WTC11 (cell line): Measurements from ENCODE around the gene IFI44. TPM values are rescaled to one million over a fixed set of nuclear protein-coding genes. Genes with fewer than 3 reads are reported as not detected.

Experiments
- ATAC-seq: fragments of 200-7000 bp; cut with Tn5 transposase; 2 replicates; pipeline ENCODE4 v1.10.0; 2021; ENCODE audit warnings: mild to moderate bottlenecking, moderate library complexity
- CTCF ChIA-PET: fragments of 300-600 bp; sonication (Branson Sonifier 250); formaldehyde crosslinking; loops from one replicate; lab custom pipeline; 2021; ENCODE audit warnings: antibody characterized with exemption; lab: Charles Lee
- POLR2A ChIA-PET: fragments of 350-600 bp; sonication (Branson Sonifier 250); formaldehyde crosslinking; loops from one replicate; lab custom pipeline; 2021; ENCODE audit warnings: antibody characterized with exemption; lab: Charles Lee
- DNase-seq: peaks from one replicate; pipeline ENCODE4 v3.0.0; 2021; ENCODE audit warnings: low spot score
- H3K27ac Mint-ChIP-seq: 2 replicates; pipeline ENCODE4 v1.8.0; 2021; ENCODE audit warnings: mixed read lengths
- H3K27me3 Mint-ChIP-seq: 2 replicates; pipeline ENCODE4 v1.8.0; 2021; ENCODE audit warnings: low read depth, mild to moderate bottlenecking, moderate library complexity, mixed read lengths
- H3K36me3 Mint-ChIP-seq: 2 replicates; pipeline ENCODE4 v1.8.0; 2021; ENCODE audit warnings: mixed read lengths
- H3K4me1 Mint-ChIP-seq: 2 replicates; pipeline ENCODE4 v1.8.0; 2022; ENCODE audit warnings: mixed read lengths
- H3K4me3 Mint-ChIP-seq: 2 replicates; pipeline ENCODE4 v1.8.0; 2021; ENCODE audit warnings: mild to moderate bottlenecking, moderate library complexity, mixed read lengths
- H3K9me3 Mint-ChIP-seq: 2 replicates; pipeline ENCODE4 v1.8.0; 2021; ENCODE audit warnings: mixed read lengths
- ATF3 ChIP-seq: sonication (generic); formaldehyde crosslinking; conservative IDR thresholded peaks from 2 replicates; pipeline ENCODE4 v1.8.1; 2022; ENCODE audit warnings: mild to moderate bottlenecking, missing genetic modification reagents
- CREB1 ChIP-seq: sonication (generic); formaldehyde crosslinking; IDR thresholded peaks from 2 replicates; pipeline ENCODE4 v1.8.0; 2023; ENCODE audit warnings: mild to moderate bottlenecking, missing genetic modification reagents
- E2F1 ChIP-seq: sonication (generic); formaldehyde crosslinking; IDR thresholded peaks from 2 replicates; pipeline ENCODE4 v1.8.0; 2022; ENCODE audit warnings: mild to moderate bottlenecking, missing genetic modification reagents
- E2F5 ChIP-seq: sonication (generic); formaldehyde crosslinking; IDR thresholded peaks from 2 replicates; pipeline ENCODE4 v1.8.1; 2022; ENCODE audit warnings: mild to moderate bottlenecking, moderate library complexity, missing genetic modification reagents
- EMX1 ChIP-seq: fragments of 250-450 bp; sonication (Bioruptor Pico); IDR thresholded peaks from 2 replicates; pipeline ENCODE4 v1.8.0; 2021; ENCODE audit warnings: mild to moderate bottlenecking
- ESRRA ChIP-seq: sonication (generic); formaldehyde crosslinking; IDR thresholded peaks from 2 replicates; pipeline ENCODE4 v1.8.1; 2022; ENCODE audit warnings: mild to moderate bottlenecking, missing genetic modification reagents, borderline replicate concordance
- FOXJ3 ChIP-seq: sonication (generic); formaldehyde crosslinking; IDR thresholded peaks from 2 replicates; pipeline ENCODE4 v1.9.0; 2021; ENCODE audit warnings: missing genetic modification reagents, mild to moderate bottlenecking, borderline replicate concordance
- FOXP1 ChIP-seq: sonication (generic); formaldehyde crosslinking; IDR thresholded peaks from 2 replicates; pipeline ENCODE4 v1.8.0; 2022; ENCODE audit warnings: missing genetic modification reagents, mild to moderate bottlenecking, moderate library complexity, borderline replicate concordance
- FOXP4 ChIP-seq: sonication (generic); formaldehyde crosslinking; IDR thresholded peaks from 2 replicates; pipeline ENCODE4 v1.8.0; 2022; ENCODE audit warnings: mild to moderate bottlenecking, missing genetic modification reagents
- GABPB1 ChIP-seq: sonication (generic); formaldehyde crosslinking; IDR thresholded peaks from 2 replicates; pipeline ENCODE4 v1.8.1; 2023; ENCODE audit warnings: mild to moderate bottlenecking, missing genetic modification reagents
- GTF2I ChIP-seq: fragments of 250-450 bp; sonication (Bioruptor Pico); conservative IDR thresholded peaks from 2 replicates; pipeline ENCODE4 v1.4.0; 2021; ENCODE audit warnings: mild to moderate bottlenecking
- HMGXB4 ChIP-seq: sonication (generic); formaldehyde crosslinking; IDR thresholded peaks from 2 replicates; pipeline ENCODE4 v1.8.1; 2023; ENCODE audit warnings: mild to moderate bottlenecking, moderate library complexity, missing genetic modification reagents
- JUN ChIP-seq: sonication (generic); formaldehyde crosslinking; IDR thresholded peaks from 2 replicates; pipeline ENCODE4 v1.8.0; 2023; ENCODE audit warnings: mild to moderate bottlenecking, missing genetic modification reagents
- MXD4 ChIP-seq: fragments of 250-450 bp; sonication (Bioruptor Pico); IDR thresholded peaks from 2 replicates; pipeline ENCODE4 v1.8.0; 2021; ENCODE audit warnings: mild to moderate bottlenecking, moderate library complexity, borderline replicate concordance
- NFYB ChIP-seq: sonication (generic); formaldehyde crosslinking; conservative IDR thresholded peaks from 2 replicates; pipeline ENCODE4 v1.8.0; 2022; ENCODE audit warnings: low read depth, missing genetic modification reagents
- PRRX2 ChIP-seq: fragments of 250-450 bp; sonication (Bioruptor Pico); IDR thresholded peaks from 2 replicates; pipeline ENCODE4 v1.8.0; 2021; ENCODE audit warnings: mild to moderate bottlenecking
- SMAD3 ChIP-seq: sonication (generic); formaldehyde crosslinking; IDR thresholded peaks from 2 replicates; pipeline ENCODE4 v1.8.0; 2022; ENCODE audit warnings: missing genetic modification reagents, mild to moderate bottlenecking, borderline replicate concordance
- SOX15 ChIP-seq: fragments of 250-450 bp; sonication (Bioruptor Pico); IDR thresholded peaks from 2 replicates; pipeline ENCODE4 v1.9.0; 2021; ENCODE audit warnings: mild to moderate bottlenecking
- ZNF138 ChIP-seq: sonication (generic); formaldehyde crosslinking; conservative IDR thresholded peaks from 2 replicates; pipeline ENCODE4 v1.8.1; 2022; ENCODE audit warnings: mild to moderate bottlenecking, moderate library complexity, missing genetic modification reagents
- ZNF232 ChIP-seq: sonication (generic); formaldehyde crosslinking; IDR thresholded peaks from 2 replicates; pipeline ENCODE4 v1.8.0; 2022; ENCODE audit warnings: mild to moderate bottlenecking, missing genetic modification reagents
- ZNF281 ChIP-seq: sonication (generic); formaldehyde crosslinking; IDR thresholded peaks from 2 replicates; pipeline ENCODE4 v1.8.0; 2023; ENCODE audit warnings: mild to moderate bottlenecking, missing genetic modification reagents
- ZNF396 ChIP-seq: fragments of 250-450 bp; sonication (Bioruptor Pico); IDR thresholded peaks from 2 replicates; pipeline ENCODE4 v1.8.0; 2021; ENCODE audit warnings: mild to moderate bottlenecking, moderate library complexity, borderline replicate concordance
- ZSCAN18 ChIP-seq: fragments of 250-450 bp; sonication (Bioruptor Pico); IDR thresholded peaks from 2 replicates; pipeline ENCODE4 v2.1.2; 2022; ENCODE audit warnings: mild to moderate bottlenecking, moderate library complexity
- total RNA-seq: library from RNA; stranded (reverse); gene quantifications from 3 replicates; pipeline ENCODE4 v1.2.3, GENCODE V29; 2021

IFI44 gene
- total RNA-seq, 1 experiment from 2014 or later, result 0.15 TPM

GRCh38 chr1:78665809-78666208 lies 16.2 kb downstream of the IFI44 start:
- no peak for ATAC-seq
- no peak overlapping the region for H3K4me3 Mint-ChIP-seq
- TF ChIP-seq SMAD3 (CRISPR knock-in tag), result no peak
- no peak for TF ChIP-seq HMGXB4 (CRISPR knock-in tag)
- TF ChIP-seq EMX1 (CRISPR knock-in tag), result no peak
- no peak for TF ChIP-seq ZNF138 (CRISPR knock-in tag)
- TF ChIP-seq E2F1 (CRISPR knock-in tag), result no peak
- no peak for TF ChIP-seq ZSCAN18 (CRISPR knock-in tag)
- TF ChIP-seq PRRX2 (CRISPR knock-in tag), result no peak
- TF ChIP-seq E2F5 (CRISPR knock-in tag), result no peak
- no peak for TF ChIP-seq CREB1 (CRISPR knock-in tag)
- TF ChIP-seq ESRRA, result no peak
- TF ChIP-seq ZNF396 (CRISPR knock-in tag), result no peak
- no peak for TF ChIP-seq GABPB1
- TF ChIP-seq ZNF281 (CRISPR knock-in tag), result no peak
- TF ChIP-seq NFYB, result no peak
- TF ChIP-seq, all 79 proteins: peak for 0
- no peaks in the 10 kb centered on the region for H3K4me1 Mint-ChIP-seq
- POLR2A ChIA-PET, result no interaction called here
- H3K36me3 Mint-ChIP-seq, result no peaks in the 10 kb centered on the region
- no peak overlapping the region for H3K27ac Mint-ChIP-seq
- CTCF ChIA-PET, result no interaction called here
- DNase-seq, result no peak
- peaks cover 19% of the 10 kb centered on the region for H3K27me3 Mint-ChIP-seq
- H3K9me3 Mint-ChIP-seq, result no peaks in the 10 kb centered on the region

- POLR2A ChIA-PET, result interaction anchor here (0.6 kb wide), 1 partner anchor 63 kb away, joined by 3 read pairs; no protein-coding TSS in a partner anchor
- H3K9me3 Mint-ChIP-seq, result no peaks in the 10 kb centered on the region
- ATAC-seq (no peak), DNase-seq (no peak)
- H3K36me3 Mint-ChIP-seq, result no peaks in the 10 kb centered on the region
- no peak overlapping the region for H3K27ac Mint-ChIP-seq
- no peak overlapping the region for H3K4me3 Mint-ChIP-seq
- CTCF ChIA-PET, result no interaction called here
- H3K4me1 Mint-ChIP-seq, result no peaks in the 10 kb centered on the region
- H3K27me3 Mint-ChIP-seq, result peaks cover 15% of the 10 kb centered on the region
- no peak for TF ChIP-seq FOXP4
- no peak for TF ChIP-seq SOX15 (CRISPR knock-in tag)
- TF ChIP-seq ZNF232, result no peak
- no peak for TF ChIP-seq ZNF281 (CRISPR knock-in tag)
- TF ChIP-seq GTF2I (CRISPR knock-in tag), result no peak
- TF ChIP-seq GABPB1, result no peak
- TF ChIP-seq MXD4 (CRISPR knock-in tag), result no peak
- no peak for TF ChIP-seq JUN
- TF ChIP-seq FOXJ3, result no peak
- no peak for TF ChIP-seq FOXP1 (CRISPR knock-in tag)
- TF ChIP-seq ATF3, result no peak
Observed at GRCh38 chr1:78667939-78668338, 18.3 kb downstream of the IFI44 start.
